ENCODE measurements around the gene CAMK2B. TPM values are rescaled to one million over a fixed set of nuclear protein-coding genes. Genes with fewer than 3 reads are reported as not detected.

The CAMK2B gene
- total and polyA plus RNA-seq, 2 of the 13 experiments (the other 11 are each of a cell fraction or from before 2014, with no cell fraction given) = 0.27 to 0.48 TPM

GRCh38 chr7:44353668-44354067 lies 28.3 kb upstream of the CAMK2B start:
- Histone ChIP-seq H3K36me3 (replicated peaks in 1 of 2; ENCODE audit: control insufficient read depth in 1 of 2, insufficient read depth in 2 of 2, low read length in 2 of 2) (no peaks in the 10 kb centered on the region), H3K27me3 (ENCODE audit: control insufficient read depth in 1 of 2, insufficient read depth in 2 of 2, low read length in 2 of 2) (0 out of 5 replicates have a peak, but pooled peaks cover 0 to 3% of the 10 kb centered on the region in 2 experiments), H3K79me2 (ENCODE audit: insufficient read depth, low read length) (no peaks in the 10 kb centered on the region), H3K4me3 (replicated peaks in 1 of 3; ENCODE audit: insufficient read depth in 1 of 3, low read depth in 2 of 3, low read length in 3 of 3) (no peak overlapping the region), H3K4me2 (ENCODE audit: low read depth, low read length) (no peak overlapping the region), H4K20me1 (ENCODE audit: insufficient read depth, low read length) (no peaks in the 10 kb centered on the region), H3K4me1 (ENCODE audit: insufficient read depth, low read length) (no peaks in the 10 kb centered on the region), H3K9ac (ENCODE audit: insufficient read depth, low read depth, low read length) (no peak overlapping the region), H2AFZ (ENCODE audit: low read length) (no peak overlapping the region), H3K9me3 (ENCODE audit: low read length) (no peaks in the 10 kb centered on the region), H3K27ac (ENCODE audit: extremely low read length, insufficient read depth, low read length) (no peak overlapping the region)
- intact Hi-C loops (cut with micrococcal nuclease; ENCODE audit: unreplicated experiment) (no loop called here), in situ Hi-C loops (cut with HindIII; ENCODE audit: extremely low pct_ligation_motif_present, low pct_unique_long_range_greater_than_20kb) (no loop called here)
- DNase-seq (ENCODE audit: low spot score) (no peak), ATAC-seq (no peak), FAIRE-seq (no peak)
- POLR2A ChIA-PET = no interaction called here
- no TSS peak for BruUV-seq (replicated peaks)
- CTCF ChIA-PET (ENCODE audit: low intra/inter-chr PET ratio, low total read pairs) = no interaction called here
- 0% methylated on average over 2 of the region's 2 CpGs for WGBS (ENCODE audit: low lambda C conversion rate)
- TF ChIP-seq RBAK (CRISPR knock-in tag; IDR thresholded peaks at IDR 0.05) (no peak), BHLHE40 (IDR thresholded peaks at IDR 0.05; ENCODE audit: low read length) (no peak), MIER2 (CRISPR knock-in tag; IDR thresholded peaks at IDR 0.05) (no peak), FOXK1 (CRISPR knock-in tag; IDR thresholded peaks at IDR 0.05; ENCODE audit: borderline replicate concordance, low read depth) (no peak), HMGXB3 (CRISPR knock-in tag; IDR thresholded peaks at IDR 0.05; ENCODE audit: borderline replicate concordance) (no peak), ZNF235 (CRISPR knock-in tag; IDR thresholded peaks at IDR 0.05; ENCODE audit: borderline replicate concordance) (no peak), FOXK2 (IDR thresholded peaks at IDR 0.05) (no peak), HDAC1 (CRISPR knock-in tag; IDR thresholded peaks at IDR 0.05) (no peak), NFYC (CRISPR knock-in tag; IDR thresholded peaks at IDR 0.05) (no peak), ATF5 (CRISPR knock-in tag; IDR thresholded peaks at IDR 0.05; ENCODE audit: low read depth) (no peak), ZNF616 (CRISPR knock-in tag; IDR thresholded peaks at IDR 0.05; ENCODE audit: low read depth) (no peak), ZNF317 (CRISPR knock-in tag; IDR thresholded peaks at IDR 0.05) (no peak), ZNF24 (IDR thresholded peaks at IDR 0.05) (no peak), ZHX1 (CRISPR knock-in tag; IDR thresholded peaks at IDR 0.05; ENCODE audit: low read depth) (no peak), SYNCRIP (IDR thresholded peaks at IDR 0.05; ENCODE audit: insufficient read depth, low read depth, low read length) (no peak), ZNF20 (CRISPR knock-in tag; IDR thresholded peaks at IDR 0.05) (no peak)
